HepG2 (cell line): ENCODE measurements around the gene HRH3. TPM values are rescaled to one million over a fixed set of nuclear protein-coding genes. Genes with fewer than 3 reads are reported as not detected.

Experiments used
- AGO2 ChIP-seq: fragments of 200-400 bp; formaldehyde crosslinking; optimal IDR thresholded peaks from 2 replicates; pipeline ENCODE3; 2017; ENCODE audit warnings: mild to moderate bottlenecking, low read depth, low read length, moderate library complexity
- ARHGAP35 ChIP-seq: sonication (generic); formaldehyde crosslinking; IDR thresholded peaks from 2 replicates; pipeline ENCODE4 v1.9.0; 2022; ENCODE audit warnings: mild to moderate bottlenecking, inconsistent platforms, moderate library complexity, missing genetic modification reagents, borderline replicate concordance
- ARNT2 ChIP-seq: sonication (generic); formaldehyde crosslinking; IDR thresholded peaks from 2 replicates; pipeline ENCODE4 v1.8.0; 2022; ENCODE audit warnings: mild to moderate bottlenecking, low read depth, missing genetic modification reagents, moderate library complexity
- ARNTL ChIP-seq: sonication (generic); formaldehyde crosslinking; IDR thresholded peaks from 2 replicates; pipeline ENCODE4 v1.4.0; 2020; ENCODE audit warnings: mild to moderate bottlenecking, missing genetic modification reagents
- ATF7 ChIP-seq, 2 experiments: fragments of 450-650 bp in 1 of 2; sonication (generic) in 1 of 2; formaldehyde crosslinking in 1 of 2; IDR thresholded peaks; 2 replicates each; pipeline versions ENCODE4 v1.4.0 to v1.6.1; 2016 to 2020; ENCODE audit warnings: antibody characterized with exemption in 1 of 2, mild to moderate bottlenecking in 1 of 2, missing genetic modification reagents in 1 of 2
- CEBPB ChIP-seq: IDR thresholded peaks from 2 replicates; pipeline ENCODE4 v1.6.1; 2011; ENCODE audit warnings: low read depth, low read length, improper control_type of control experiment, borderline replicate concordance
- MYC ChIP-seq: sonication (generic); formaldehyde crosslinking; IDR thresholded peaks from 2 replicates; pipeline ENCODE4 v1.9.0; 2021; ENCODE audit warnings: missing genetic modification reagents, borderline replicate concordance
- SAP130 ChIP-seq: IDR thresholded peaks from 2 replicates; pipeline ENCODE4 v1.6.1; 2016; ENCODE audit warnings: low read depth
- SMARCC2 ChIP-seq: fragments of 450-650 bp; IDR thresholded peaks from 2 replicates; pipeline ENCODE4 v1.6.1; 2017; ENCODE audit warnings: antibody characterized with exemption, mild to moderate bottlenecking
- SMC3 ChIP-seq: IDR thresholded peaks from 2 replicates; pipeline ENCODE4 v1.6.1; 2011; ENCODE audit warnings: low read length, improper control_type of control experiment
- THYN1 ChIP-seq: sonication (generic); formaldehyde crosslinking; IDR thresholded peaks from 2 replicates; pipeline ENCODE4 v1.8.1; 2023; ENCODE audit warnings: low read depth, mild to moderate bottlenecking, moderate library complexity, missing genetic modification reagents, borderline replicate concordance
- ZNF549 ChIP-seq: sonication (generic); formaldehyde crosslinking; IDR thresholded peaks from 2 replicates; pipeline ENCODE4 v1.5.0; 2020; ENCODE audit warnings: missing genetic modification reagents
- ZNF589 ChIP-seq: sonication (generic); formaldehyde crosslinking; conservative IDR thresholded peaks from 2 replicates; pipeline ENCODE4 v1.8.0; 2022; ENCODE audit warnings: mild to moderate bottlenecking, moderate library complexity, missing genetic modification reagents
- ZNF619 ChIP-seq: sonication (generic); formaldehyde crosslinking; IDR thresholded peaks from 2 replicates; pipeline ENCODE4 v1.4.0; 2020; ENCODE audit warnings: mild to moderate bottlenecking, missing genetic modification reagents
- ZNF749 ChIP-seq: sonication (generic); formaldehyde crosslinking; IDR thresholded peaks from 2 replicates; pipeline ENCODE4 v1.8.0; 2022; ENCODE audit warnings: mild to moderate bottlenecking, missing genetic modification reagents, moderate library complexity, borderline replicate concordance
- ZNF883 ChIP-seq: sonication (generic); formaldehyde crosslinking; IDR thresholded peaks from 2 replicates; pipeline ENCODE4 v1.5.1; 2020; ENCODE audit warnings: mild to moderate bottlenecking, missing genetic modification reagents; ENCODE audit errors: not compliant biosample characterization
- polyA plus RNA-seq, 8 experiments: library from polyadenylated mRNA; depleted of rRNA in 3 of 8; stranded (reverse) in 7 of 8; unstranded in 1 of 8; fragments of >200 nt; fragmentation: Illumina TruSeq in 4 of 8; extraction: Trizol in 4 of 8; gene quantifications; 2 replicates each; pipeline versions ENCODE4 v1.2.1 to v1.2.3, GENCODE V29; 2011 to 2016; ENCODE audit warnings: low read depth in 4 of 8, missing spikeins in 1 of 8, mixed read lengths in 1 of 8; ENCODE audit not compliant: insufficient read depth in 1 of 8
- total RNA-seq, 5 experiments: library from RNA; depleted of rRNA; stranded (reverse); fragments of >200 nt; fragmentation: Illumina TruSeq; extraction: Trizol; gene quantifications; 2 replicates each; pipeline ENCODE4 v1.2.3, GENCODE V29; 2016; ENCODE audit warnings: low read depth in 1 of 5
- TF ChIP-seq, protein P1 (sequence below): sonication (generic); formaldehyde crosslinking; IDR thresholded peaks from 2 replicates; pipeline ENCODE4 v1.8.0; 2022; ENCODE audit warnings: missing genetic modification reagents, mild to moderate bottlenecking, moderate library complexity, borderline replicate concordance
- TF ChIP-seq, protein P2 (sequence below): sonication (generic); formaldehyde crosslinking; conservative IDR thresholded peaks from 2 replicates; pipeline ENCODE4 v1.4.0; 2020; ENCODE audit warnings: missing genetic modification reagents
- TF ChIP-seq, protein P3 (sequence below): sonication (generic); formaldehyde crosslinking; IDR thresholded peaks from 2 replicates; pipeline ENCODE4 v1.5.1; 2020; ENCODE audit warnings: mild to moderate bottlenecking, missing genetic modification reagents, moderate library complexity

The HRH3 gene
- total and polyA plus RNA-seq, 2 of the 13 experiments (the other 11 are each of a cell fraction or from before 2014, with no cell fraction given), result 0.18 TPM; not detected in 1

DNA sequence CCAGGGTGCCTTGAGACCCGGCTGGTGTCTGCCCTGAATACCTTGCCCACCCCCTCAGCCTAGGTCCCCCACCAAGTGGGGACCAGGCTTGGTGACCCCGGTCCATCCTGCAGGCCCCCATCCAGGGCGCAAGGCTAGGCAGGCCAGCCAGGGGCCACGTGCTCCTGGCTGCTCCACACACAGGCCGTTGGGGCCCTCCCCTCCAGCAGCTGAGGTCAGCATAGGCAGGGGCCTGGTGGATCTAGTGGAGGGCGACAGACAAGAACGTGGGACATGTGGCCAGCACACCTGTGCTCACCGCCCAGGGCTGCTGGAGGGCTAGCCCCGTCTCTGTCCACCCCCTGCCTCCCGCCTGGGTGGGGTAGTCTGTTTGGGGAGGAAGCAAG lies 7.5 kb upstream of the HRH3 start (continued):
- TF ChIP-seq, protein P1, sequence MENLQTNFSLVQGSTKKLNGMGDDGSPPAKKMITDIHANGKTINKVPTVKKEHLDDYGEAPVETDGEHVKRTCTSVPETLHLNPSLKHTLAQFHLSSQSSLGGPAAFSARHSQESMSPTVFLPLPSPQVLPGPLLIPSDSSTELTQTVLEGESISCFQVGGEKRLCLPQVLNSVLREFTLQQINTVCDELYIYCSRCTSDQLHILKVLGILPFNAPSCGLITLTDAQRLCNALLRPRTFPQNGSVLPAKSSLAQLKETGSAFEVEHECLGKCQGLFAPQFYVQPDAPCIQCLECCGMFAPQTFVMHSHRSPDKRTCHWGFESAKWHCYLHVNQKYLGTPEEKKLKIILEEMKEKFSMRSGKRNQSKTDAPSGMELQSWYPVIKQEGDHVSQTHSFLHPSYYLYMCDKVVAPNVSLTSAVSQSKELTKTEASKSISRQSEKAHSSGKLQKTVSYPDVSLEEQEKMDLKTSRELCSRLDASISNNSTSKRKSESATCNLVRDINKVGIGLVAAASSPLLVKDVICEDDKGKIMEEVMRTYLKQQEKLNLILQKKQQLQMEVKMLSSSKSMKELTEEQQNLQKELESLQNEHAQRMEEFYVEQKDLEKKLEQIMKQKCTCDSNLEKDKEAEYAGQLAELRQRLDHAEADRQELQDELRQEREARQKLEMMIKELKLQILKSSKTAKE, result peak; percentile 23; the same call in 1 of the 2 replicates
- no peak for TF ChIP-seq ARNT2
- TF ChIP-seq ZNF883, result no peak
- TF ChIP-seq, protein P2, sequence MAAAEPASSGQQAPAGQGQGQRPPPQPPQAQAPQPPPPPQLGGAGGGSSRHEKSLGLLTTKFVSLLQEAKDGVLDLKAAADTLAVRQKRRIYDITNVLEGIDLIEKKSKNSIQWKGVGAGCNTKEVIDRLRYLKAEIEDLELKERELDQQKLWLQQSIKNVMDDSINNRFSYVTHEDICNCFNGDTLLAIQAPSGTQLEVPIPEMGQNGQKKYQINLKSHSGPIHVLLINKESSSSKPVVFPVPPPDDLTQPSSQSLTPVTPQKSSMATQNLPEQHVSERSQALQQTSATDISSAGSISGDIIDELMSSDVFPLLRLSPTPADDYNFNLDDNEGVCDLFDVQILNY, result no peak
- no peak for TF ChIP-seq ARHGAP35 (CRISPR knock-in tag)
- no peak for TF ChIP-seq ZNF619
- no peak for TF ChIP-seq CEBPB
- no peak for TF ChIP-seq THYN1 (CRISPR knock-in tag)
- no peak for TF ChIP-seq AGO2
- TF ChIP-seq ARNTL (CRISPR knock-in tag), result no peak
- peak; percentile 70; the same call in 1 of the 2 replicates for TF ChIP-seq MYC
- TF ChIP-seq, protein P3, sequence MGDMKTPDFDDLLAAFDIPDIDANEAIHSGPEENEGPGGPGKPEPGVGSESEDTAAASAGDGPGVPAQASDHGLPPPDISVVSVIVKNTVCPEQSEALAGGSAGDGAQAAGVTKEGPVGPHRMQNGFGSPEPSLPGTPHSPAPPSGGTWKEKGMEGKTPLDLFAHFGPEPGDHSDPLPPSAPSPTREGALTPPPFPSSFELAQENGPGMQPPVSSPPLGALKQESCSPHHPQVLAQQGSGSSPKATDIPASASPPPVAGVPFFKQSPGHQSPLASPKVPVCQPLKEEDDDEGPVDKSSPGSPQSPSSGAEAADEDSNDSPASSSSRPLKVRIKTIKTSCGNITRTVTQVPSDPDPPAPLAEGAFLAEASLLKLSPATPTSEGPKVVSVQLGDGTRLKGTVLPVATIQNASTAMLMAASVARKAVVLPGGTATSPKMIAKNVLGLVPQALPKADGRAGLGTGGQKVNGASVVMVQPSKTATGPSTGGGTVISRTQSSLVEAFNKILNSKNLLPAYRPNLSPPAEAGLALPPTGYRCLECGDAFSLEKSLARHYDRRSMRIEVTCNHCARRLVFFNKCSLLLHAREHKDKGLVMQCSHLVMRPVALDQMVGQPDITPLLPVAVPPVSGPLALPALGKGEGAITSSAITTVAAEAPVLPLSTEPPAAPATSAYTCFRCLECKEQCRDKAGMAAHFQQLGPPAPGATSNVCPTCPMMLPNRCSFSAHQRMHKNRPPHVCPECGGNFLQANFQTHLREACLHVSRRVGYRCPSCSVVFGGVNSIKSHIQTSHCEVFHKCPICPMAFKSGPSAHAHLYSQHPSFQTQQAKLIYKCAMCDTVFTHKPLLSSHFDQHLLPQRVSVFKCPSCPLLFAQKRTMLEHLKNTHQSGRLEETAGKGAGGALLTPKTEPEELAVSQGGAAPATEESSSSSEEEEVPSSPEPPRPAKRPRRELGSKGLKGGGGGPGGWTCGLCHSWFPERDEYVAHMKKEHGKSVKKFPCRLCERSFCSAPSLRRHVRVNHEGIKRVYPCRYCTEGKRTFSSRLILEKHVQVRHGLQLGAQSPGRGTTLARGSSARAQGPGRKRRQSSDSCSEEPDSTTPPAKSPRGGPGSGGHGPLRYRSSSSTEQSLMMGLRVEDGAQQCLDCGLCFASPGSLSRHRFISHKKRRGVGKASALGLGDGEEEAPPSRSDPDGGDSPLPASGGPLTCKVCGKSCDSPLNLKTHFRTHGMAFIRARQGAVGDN (CRISPR knock-in tag), result peak; percentile 85
- TF ChIP-seq ATF7 (IDR thresholded peaks at IDR 0.05), result no peak
- TF ChIP-seq ATF7 (CRISPR knock-in tag; IDR thresholded peaks at IDR 0.05), result 0 out of 2 replicates have a peak, but pooled peaks have one; percentile 22
- TF ChIP-seq SMC3, result no peak
- no peak for TF ChIP-seq ZNF549 (CRISPR knock-in tag)
- TF ChIP-seq ZNF749, result no peak
- TF ChIP-seq ZNF589 (CRISPR knock-in tag), result no peak
- TF ChIP-seq SMARCC2, result no peak
- peak; percentile 40; the same call in 1 of the 2 replicates for TF ChIP-seq SAP130 (CRISPR knock-in tag)
